Esophagus muscularis mucosa (tissue), 4 donors: ENCODE measurements around the gene ACTR6. TPM values are rescaled to one million over a fixed set of nuclear protein-coding genes. Genes with fewer than 3 reads are reported as not detected.
"Not testable (repeated sequence)": the region's sequence is repeated elsewhere in the genome, so short reads cannot be mapped to it uniquely, and the experiment has no call there.

Experiments used
- DNase-seq: peaks from one replicate; pipeline ENCODE4 v3.0.0-alpha.2; 2017; ENCODE audit errors: extremely low spot score
- H3K27ac ChIP-seq, 4 donors: fragments of 200-600 bp; sonication (generic); replicated peaks in 1 of 4; 1 replicate in 3 of 4; 2 replicates in 1 of 4; pipeline ENCODE4 v1.5.1; 2016 to 2019; ENCODE audit warnings: mild to moderate bottlenecking in 1 of 4
- H3K27me3 ChIP-seq, 4 donors: fragments of 200-600 bp; sonication (generic); one replicate each; pipeline versions ENCODE4 v1.5.1 to v1.6.0; 2016 to 2019
- H3K36me3 ChIP-seq, 4 donors: fragments of 200-600 bp; sonication (generic); one replicate each; pipeline ENCODE4 v1.5.1; 2016 to 2019
- H3K4me1 ChIP-seq, 4 donors: fragments of 200-600 bp; sonication (generic); one replicate each; pipeline ENCODE4 v1.5.1; 2016 to 2019
- H3K4me3 ChIP-seq, 4 donors: fragments of 200-600 bp; sonication (generic); 1 replicate in 2 of 4; 2 replicates in 2 of 4; pipeline ENCODE4 v1.5.1; 2016 to 2019; ENCODE audit warnings: mild to moderate bottlenecking in 4 of 4, moderate library complexity in 1 of 4
- H3K9me3 ChIP-seq, 4 donors: fragments of 200-600 bp; sonication (generic); 1 replicate in 3 of 4; 2 replicates in 1 of 4; pipeline ENCODE4 v1.5.1; 2016 to 2019
- CTCF ChIP-seq, 3 experiments: fragments of 200-600 bp in 2 of 3; fragments of 450-650 bp in 1 of 3; sonication (generic) in 2 of 3; IDR thresholded peaks; one replicate each; pipeline ENCODE4 v1.5.1; 2017 to 2019; ENCODE audit warnings: antibody characterized with exemption in 3 of 3, mild to moderate bottlenecking in 2 of 3, moderate library complexity in 1 of 3
- EP300 ChIP-seq: sonication (generic); formaldehyde crosslinking; IDR thresholded peaks from one replicate; pipeline ENCODE4 v1.6.1; 2017; ENCODE audit warnings: antibody characterized with exemption
- POLR2A ChIP-seq: fragments of 450-650 bp; IDR thresholded peaks from one replicate; pipeline ENCODE4 v1.6.1; 2017; ENCODE audit warnings: antibody characterized with exemption, moderate library complexity, mild to moderate bottlenecking, low read depth
- POLR2AphosphoS5 ChIP-seq, 2 donors: sonication (generic); formaldehyde crosslinking; IDR thresholded peaks; one replicate each; pipeline ENCODE4 v1.6.1; 2017; ENCODE audit warnings: antibody characterized with exemption in 2 of 2
- WGBS: methylation state at CpG from one replicate; pipeline ENCODE4 v1.1.5; 2018; 5-methylcytosine and 5-hydroxymethylcytosine counted together
- intact Hi-C: fragments of 100-400 bp; cut with DNase I; formaldehyde crosslinking; loops from one replicate; pipeline ENCODE4 v1.15.1; 2023
- total RNA-seq, 4 donors: library from RNA; depleted of rRNA; stranded (reverse); fragments of >200 nt; gene quantifications; one replicate each; pipeline versions ENCODE4 v1.1.0 to v1.2.1, GENCODE V29; 2016

The ACTR6 gene
- total RNA-seq, 4 donors from 2014 or later, result 9.6 to 14.2 (median 13.3) TPM

DNA sequence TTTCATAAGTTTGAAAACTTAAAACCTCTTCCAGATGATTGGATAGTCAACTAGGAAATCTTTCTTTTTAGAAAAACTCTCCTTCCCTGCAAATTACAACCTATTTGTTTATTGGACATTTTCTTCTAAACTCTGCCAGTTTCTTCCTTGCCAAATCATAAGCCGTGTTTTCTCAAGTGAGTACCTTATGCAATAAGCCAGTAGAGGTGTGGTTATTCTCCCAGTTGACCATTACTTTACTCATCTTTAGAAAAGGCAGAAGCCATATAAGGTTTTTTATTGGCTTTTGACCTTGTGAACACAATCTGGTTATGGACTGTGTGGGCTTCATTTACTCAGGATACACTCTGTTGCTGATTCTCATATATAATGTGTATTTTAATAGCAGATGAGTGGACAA, 14.6 kb downstream of the ACTR6 start:
- no peak for DNase-seq
- TF ChIP-seq CTCF (IDR thresholded peaks at IDR 0.05) (no peak), EP300 (no peak), POLR2A (no peak), POLR2AphosphoS5 (IDR thresholded peaks at IDR 0.05) (no peak)
- no peaks in the 10 kb centered on the region for H3K9me3 ChIP-seq
- intact Hi-C loops, result no loop called here
- H3K27me3 ChIP-seq, result no peaks in the 10 kb centered on the region
- peak overlapping the region in 1 of 4 donors; percentile 12 for H3K27ac ChIP-seq
- H3K36me3 ChIP-seq, result peaks cover 40 to 85% (median 66%) of the 10 kb centered on the region in 4 donors
- no peak overlapping the region for H3K4me3 ChIP-seq
- 68% methylated on average over 1 of the region's 1 CpG for WGBS
- H3K4me1 ChIP-seq, result no peaks in the 10 kb centered on the region

GRCh38 chr12:100216337-100216736, 15.7 kb downstream of the ACTR6 start:
- Histone ChIP-seq H3K27me3 (no peaks in the 10 kb centered on the region), H3K9me3 (no peaks in the 10 kb centered on the region), H3K27ac (no peak overlapping the region), H3K4me1 (no peaks in the 10 kb centered on the region), H3K4me3 (no peak overlapping the region), H3K36me3 (peaks cover 38 to 85% (median 63%) of the 10 kb centered on the region in 4 donors)
- WGBS, result 98% methylated on average over 4 of the region's 4 CpGs
- TF ChIP-seq POLR2A (no peak), POLR2AphosphoS5 (IDR thresholded peaks at IDR 0.05) (no peak), CTCF (IDR thresholded peaks at IDR 0.05) (no peak), EP300 (no peak)
- DNase-seq, result no peak
- intact Hi-C loops, result no loop called here

- Histone ChIP-seq H3K4me3 (no peak overlapping the region), H3K9me3 (no peaks in the 10 kb centered on the region), H3K36me3 (peaks cover 33 to 94% (median 65%) of the 10 kb centered on the region in 4 donors), H3K27me3 (no peaks in the 10 kb centered on the region), H3K27ac (no peak overlapping the region), H3K4me1 (no peaks in the 10 kb centered on the region)
- DNase-seq, result no peak
- 83% methylated on average over 5 of the region's 5 CpGs for WGBS
- TF ChIP-seq CTCF (IDR thresholded peaks at IDR 0.05), result no peak
- no peak for TF ChIP-seq POLR2A
- TF ChIP-seq EP300, result no peak
- no peak for TF ChIP-seq POLR2AphosphoS5 (IDR thresholded peaks at IDR 0.05)
- intact Hi-C loops, result no loop called here
Measured at GRCh38 chr12:100219328-100220109, 18.9 kb downstream of the ACTR6 start.

- H3K27me3 ChIP-seq, result no peaks in the 10 kb centered on the region
- no peak for DNase-seq
- TF ChIP-seq POLR2AphosphoS5 (IDR thresholded peaks at IDR 0.05) (no peak), EP300 (no peak), CTCF (IDR thresholded peaks at IDR 0.05) (no peak), POLR2A (no peak)
- H3K9me3 ChIP-seq, result no peaks in the 10 kb centered on the region
- WGBS, result 89% methylated on average over 3 of the region's 3 CpGs
- no peak overlapping the region for H3K4me3 ChIP-seq
- no peaks in the 10 kb centered on the region for H3K4me1 ChIP-seq
- H3K36me3 ChIP-seq, result peaks cover 41 to 91% (median 69%) of the 10 kb centered on the region in 4 donors
- intact Hi-C loops, result no loop called here
- H3K27ac ChIP-seq, result no peak overlapping the region
Measured at GRCh38 chr12:100221523-100221922, 20.9 kb downstream of the ACTR6 start.

DNA sequence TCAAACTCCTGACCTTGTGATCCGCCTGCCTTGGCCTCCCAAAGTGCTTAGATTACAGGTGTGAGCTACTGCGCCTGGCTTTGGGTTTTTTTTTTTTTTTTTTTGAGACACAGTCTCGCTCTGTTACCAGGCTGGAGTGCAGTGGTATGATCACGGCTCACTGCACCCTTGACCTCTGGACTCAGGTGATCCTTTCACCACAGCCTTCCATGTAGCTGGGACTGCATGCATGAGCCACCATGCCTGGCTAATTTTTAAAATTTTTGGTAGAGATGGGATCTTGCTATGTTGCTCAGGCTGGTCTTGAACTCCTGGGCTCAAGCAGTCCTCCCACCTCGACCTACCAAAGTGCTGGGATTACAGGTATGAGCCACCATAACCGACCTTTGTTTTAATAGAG, 21.6 kb downstream of the ACTR6 start:
- H3K4me3 ChIP-seq, H3K4me1 ChIP-seq, H3K9me3 ChIP-seq, DNase-seq, H3K27ac ChIP-seq, H3K27me3 ChIP-seq, intact Hi-C loops: not testable (repeated sequence)
- peaks cover 41 to 90% (median 68%) of the 10 kb centered on the region in 4 donors for H3K36me3 ChIP-seq
- 91% methylated on average over 6 of the region's 6 CpGs for WGBS
